CD4-positive, alpha-beta T cell treated with Interleukin-15 for 1 hour (primary cell): ENCODE measurements around the gene GNAI1.
"Not testable (repeated sequence)": the region's sequence is repeated elsewhere in the genome, so short reads cannot be mapped to it uniquely, and the experiment has no call there.

ENCODE experiments used
- DNase-seq: peaks from one replicate; pipeline ENCODE4 v3.0.0-alpha.2; 2020

Gene GNAI1

DNA sequence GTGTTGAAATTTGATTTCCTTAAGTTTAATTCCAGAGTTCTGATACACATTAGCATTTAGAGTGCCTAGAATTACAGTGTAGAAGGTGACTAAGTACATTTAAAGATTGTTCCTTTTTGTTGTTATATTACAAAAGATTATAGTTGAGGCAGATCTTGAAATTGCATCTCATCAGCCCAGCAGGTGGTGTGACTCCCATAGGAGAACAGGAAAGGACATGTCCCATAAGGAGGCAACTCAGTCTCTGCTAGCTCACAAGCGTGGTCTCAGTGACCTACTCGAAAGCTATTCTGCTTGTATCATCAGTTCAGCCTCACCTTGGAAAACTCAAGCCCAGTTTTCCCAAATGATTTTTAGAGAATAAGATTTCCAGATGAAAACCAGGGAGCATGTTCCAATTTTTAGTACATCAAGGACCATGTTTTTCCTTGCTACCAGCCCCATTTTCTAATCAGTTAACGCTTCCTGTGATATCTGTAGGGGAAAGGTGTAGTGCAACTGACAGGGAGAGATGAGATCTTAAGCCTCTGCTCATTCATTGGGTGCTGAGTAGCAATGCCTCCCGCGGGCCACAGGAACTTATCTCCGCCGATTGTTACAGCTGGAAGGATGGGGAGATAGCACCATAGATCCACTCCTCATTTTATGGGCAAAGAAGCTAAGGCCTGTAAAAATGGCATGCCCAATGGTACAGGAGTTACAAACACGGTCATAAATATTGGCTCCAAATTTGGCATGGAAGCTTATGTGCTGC, 1.1 kb upstream of the GNAI1 start:
- DNase-seq: no peak

DNA sequence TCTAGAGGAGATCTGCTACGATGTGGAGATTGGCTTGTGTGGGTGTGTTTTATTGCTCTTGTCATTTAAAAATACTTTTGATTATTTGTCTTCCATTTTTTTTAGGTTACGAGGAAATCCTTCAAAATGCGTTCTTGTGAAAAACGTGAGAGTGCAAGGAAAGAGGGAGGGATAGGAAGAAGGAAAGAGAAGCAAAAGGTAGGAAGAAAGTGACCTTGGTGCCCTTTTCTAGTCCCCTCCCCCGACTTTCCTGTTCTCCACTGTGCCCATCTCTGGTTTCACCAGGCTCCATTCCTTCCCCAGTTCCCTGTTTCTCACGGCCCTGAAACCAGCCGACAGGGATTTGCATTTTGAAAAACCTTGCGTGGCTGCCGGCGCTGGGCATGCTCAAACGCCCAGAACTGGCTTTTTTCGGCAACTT, 506 bp upstream of the GNAI1 start:
- no peak for DNase-seq

DNA sequence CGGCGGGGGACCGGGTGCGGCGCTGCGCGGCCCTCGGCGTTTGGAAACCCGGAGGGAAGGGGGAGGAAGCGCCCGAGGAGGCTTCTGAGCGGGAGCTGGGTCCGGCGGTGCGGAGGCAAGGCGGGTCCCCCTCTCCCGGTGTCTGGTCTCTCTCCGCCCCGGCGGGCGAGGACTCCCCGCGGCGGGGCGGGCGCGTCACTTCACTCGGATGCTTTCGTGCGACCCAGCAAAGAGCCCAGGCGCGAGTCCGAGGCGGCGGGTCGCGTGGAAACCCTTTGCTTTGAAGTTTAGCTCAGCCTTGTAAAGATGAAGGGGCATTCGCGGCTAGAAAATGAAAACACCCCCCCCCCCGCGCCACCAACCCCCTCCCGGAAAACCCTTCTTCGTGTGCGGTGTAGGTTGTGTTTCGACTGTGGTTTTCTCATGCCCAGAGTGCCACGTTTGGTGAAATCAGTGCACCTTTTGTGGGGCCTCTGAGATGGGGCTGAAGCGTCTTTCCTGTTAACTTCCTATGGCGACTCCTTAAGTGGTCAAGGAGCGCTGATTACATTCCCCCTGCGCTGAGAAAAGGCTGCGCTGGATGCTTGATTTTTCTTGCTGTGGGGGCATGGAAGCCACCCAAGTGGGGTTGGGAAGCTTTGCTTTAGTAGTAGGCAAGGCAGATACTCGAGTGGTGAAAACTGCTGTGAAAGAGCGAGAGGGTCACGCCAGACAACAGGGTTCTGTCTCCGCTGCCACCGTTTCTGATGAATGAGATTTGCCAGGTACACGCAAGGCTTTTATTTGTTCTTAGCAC, 876 bp downstream of the GNAI1 start:
- DNase-seq: no peak

DNA sequence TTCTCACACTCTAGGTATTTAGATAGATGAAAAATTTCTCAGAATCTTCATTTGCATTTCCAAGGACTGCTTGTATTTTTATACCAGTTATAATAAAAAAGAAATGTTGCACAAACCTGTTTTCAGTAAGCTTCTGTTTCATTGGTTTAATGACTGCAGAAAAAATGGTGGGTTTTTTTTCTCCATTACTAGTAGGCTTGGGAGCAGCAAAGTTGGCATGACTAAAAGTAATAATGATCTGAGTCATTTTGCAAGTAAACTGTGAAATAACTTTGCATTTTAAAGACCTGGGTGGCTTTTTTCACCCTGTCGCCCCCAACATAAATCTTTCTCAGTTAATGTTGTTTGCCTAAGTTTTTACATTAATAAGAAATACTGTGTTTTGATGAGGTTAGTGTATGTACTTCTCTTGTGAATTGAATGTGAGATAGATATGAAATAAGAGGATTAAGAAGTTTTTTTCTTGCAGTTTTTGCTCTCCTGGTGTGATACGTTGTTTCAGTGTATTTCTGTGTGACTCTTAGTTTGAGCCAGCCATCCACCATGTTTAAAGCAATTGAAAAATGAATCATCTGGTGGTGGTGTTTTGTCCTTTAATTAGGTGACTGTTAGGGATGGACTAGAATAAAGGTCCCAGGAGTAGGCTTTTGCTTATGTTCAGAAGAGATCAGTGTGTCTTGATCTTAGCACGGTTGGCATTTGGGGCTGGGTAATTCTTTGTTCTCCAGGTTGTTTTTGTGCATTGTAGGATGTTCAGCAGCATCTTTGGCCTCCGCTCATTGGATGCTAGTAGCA, 1.8 kb downstream of the GNAI1 start:
- no peak for DNase-seq

GRCh38 chr7:80137410-80137809, 2.8 kb downstream of the GNAI1 start:
- no peak for DNase-seq

- no peak for DNase-seq
Measured at GRCh38 chr7:80139236-80139635, 4.6 kb downstream of the GNAI1 start.

DNA sequence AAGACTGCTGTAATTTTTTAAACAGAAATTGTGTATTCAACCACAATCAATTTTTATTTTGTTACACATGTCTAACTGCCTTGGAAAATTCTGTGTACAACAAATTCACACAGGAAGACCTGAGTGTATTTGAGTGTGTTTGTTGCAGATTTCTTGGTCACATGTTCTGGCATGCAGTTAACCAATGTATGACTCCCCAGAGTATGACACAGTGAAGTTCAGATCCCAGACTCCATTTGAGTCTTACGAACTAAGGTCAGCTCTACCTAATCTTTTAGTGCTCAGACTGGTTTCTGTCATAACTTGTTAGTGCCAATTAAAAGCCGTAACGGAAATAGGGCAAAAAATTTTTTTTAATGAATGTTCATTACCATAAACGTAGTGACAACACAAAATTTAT, 5.8 kb downstream of the GNAI1 start:
- no peak for DNase-seq

- no peak for DNase-seq
Measured at GRCh38 chr7:80141376-80141775, 6.7 kb downstream of the GNAI1 start.

DNA sequence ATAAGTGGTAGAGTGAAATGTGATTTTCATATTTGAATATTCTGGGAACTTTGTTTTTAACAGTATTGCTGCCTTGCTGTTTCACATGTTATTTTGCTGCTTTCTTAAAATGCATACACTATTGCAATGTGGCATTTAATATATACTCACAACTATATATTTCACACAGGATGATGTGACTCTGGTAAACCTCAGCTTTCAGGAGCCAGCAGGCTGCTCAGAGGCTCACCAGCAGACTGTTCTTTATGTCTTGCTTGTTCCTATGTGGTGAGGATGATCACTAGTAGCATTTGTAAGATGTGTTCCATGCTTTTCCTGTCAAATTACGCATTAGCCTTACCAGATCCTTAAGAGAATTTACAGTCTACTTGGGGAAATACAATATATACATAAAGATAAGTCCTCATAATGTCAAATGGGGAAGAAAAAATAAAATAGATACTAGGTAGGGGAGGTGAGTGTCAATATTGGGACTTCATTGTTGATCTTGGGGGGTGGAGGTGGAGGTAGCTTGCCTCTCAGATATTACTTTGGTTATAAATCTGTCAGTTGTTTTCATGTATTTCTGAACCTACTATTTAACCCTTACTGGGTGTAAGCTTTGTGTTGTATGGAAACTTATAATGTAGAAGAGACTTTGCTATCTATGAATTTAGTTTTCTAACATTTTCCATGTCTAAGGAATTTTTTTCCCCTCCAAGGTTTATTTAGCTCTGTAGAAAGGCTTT, 8.4 kb downstream of the GNAI1 start:
- no peak for DNase-seq

DNA sequence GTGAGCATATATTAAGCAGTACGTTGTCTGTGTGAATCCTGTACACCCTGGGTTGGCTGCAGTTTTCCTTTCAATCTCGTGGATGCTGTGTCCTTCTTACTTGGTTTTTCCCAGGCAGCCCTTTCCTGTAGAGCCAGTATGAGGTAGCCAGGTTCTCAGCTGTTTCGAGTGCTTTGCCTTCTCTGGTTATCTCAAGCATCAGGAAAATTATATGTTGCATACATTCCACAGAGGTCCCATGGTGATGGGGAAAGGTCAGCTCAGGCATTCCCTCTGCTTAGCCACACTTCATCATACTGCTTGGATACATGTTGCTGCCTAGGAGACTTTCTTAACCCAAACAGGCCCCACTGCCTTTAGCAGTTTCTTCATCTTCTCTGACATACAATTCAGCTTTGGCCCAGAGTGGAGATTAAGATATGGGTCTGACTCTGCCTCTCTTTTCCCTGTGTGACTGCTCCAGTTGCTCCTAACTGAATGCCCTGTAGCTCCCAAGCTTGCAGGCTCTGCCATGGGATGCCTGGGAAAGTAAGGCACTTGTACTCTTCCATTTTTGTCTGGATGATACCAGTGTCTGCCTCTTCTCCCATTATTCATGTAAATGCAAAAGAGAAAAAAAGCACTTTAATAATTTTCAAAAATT, 11.3 kb downstream of the GNAI1 start:
- no peak for DNase-seq

- no peak for DNase-seq
Measured at GRCh38 chr7:80146545-80147182, 12.0 kb downstream of the GNAI1 start.

DNA sequence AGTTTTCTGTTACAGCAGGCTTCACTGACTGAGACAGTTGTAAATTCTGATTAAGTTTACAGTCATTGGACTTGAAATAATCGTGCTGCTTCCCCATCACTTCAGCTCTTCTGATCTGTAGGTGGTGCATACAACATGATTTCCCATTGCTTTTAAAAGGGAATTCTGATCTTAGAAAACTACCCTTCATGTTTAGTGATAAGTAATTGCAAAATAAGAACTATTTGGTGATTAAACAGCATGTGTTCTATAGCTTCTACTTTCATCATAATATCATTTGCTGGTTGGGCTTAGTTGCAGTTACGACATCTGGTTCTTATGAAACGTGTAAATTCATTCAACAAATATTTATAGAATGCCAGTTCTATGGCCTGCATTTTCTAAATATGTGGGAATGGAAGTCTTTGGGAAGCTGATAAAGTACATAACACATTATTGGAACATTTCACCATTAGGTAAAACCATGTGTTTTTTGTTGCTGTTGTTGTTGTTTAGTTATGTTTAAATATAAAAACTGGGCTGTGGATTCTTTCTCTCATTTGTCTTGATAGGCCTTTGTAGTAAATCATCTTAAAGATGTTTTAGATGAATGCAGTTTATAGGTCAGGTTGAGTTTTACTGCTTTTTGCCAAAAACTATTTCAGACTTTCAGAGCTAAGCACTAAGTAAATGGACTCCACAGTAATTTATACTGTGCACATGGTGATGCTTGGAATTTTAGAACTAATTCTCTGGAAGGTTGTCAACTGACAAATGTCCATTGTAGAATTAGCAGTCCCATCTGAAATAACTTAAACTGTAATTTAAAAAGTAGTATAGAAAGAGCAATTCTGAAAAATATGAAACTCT, 13.1 kb downstream of the GNAI1 start:
- DNase-seq: no peak

DNA sequence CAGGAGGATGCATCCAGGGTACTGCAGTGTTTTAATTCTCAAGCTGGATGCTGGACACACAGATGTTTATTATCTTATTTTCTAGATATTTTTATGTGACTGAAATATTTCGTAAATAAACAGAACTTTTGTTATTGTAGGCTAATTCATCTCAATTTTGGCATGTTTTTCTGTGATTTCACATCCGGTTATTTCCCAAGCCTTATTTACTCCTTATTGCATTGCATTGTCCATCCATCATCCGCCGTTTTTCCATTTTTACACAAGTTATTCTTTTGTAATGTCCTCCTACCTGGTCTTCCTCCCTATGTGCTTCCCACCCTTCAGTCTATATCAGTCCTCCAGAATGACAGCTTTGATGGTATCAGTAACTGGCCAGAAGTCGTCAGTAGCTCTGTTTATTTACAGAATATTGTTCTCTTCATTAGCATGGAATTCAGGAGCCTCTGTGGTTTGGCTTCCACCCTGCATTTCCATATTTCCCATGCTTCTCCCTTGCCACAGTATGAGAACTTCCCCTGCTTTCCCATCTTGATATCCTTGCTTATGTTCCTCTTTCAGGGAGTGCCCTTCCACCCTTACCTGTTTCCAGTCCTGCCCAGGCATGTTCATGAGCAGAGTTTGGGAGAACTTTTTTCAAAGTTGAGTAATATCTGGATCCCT, 16.1 kb downstream of the GNAI1 start:
- no peak for DNase-seq

GRCh38 chr7:80151274-80151665, 16.6 kb downstream of the GNAI1 start:
- DNase-seq: no peak

DNA sequence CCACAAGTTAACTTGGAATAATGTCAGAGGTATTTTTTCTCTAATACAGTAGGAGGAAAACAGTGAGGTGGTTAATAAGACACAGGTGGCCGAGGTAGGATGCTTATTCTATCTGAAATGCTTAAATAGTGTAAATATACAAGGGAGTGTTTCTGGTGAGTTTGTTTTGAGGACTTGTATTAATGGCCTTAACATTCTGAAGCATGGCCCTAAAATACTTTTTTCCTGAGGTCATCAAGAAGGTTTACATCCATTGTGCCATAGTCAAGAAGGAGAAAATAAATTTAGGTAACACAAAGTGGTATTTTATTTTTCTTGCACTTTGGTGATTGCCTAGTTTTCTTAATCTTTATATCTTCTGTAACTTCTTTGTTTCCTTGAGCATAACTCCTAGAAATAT, 18.8 kb downstream of the GNAI1 start:
- DNase-seq: no peak

GRCh38 chr7:80154656-80155333, 20.2 kb downstream of the GNAI1 start:
- no peak for DNase-seq

DNA sequence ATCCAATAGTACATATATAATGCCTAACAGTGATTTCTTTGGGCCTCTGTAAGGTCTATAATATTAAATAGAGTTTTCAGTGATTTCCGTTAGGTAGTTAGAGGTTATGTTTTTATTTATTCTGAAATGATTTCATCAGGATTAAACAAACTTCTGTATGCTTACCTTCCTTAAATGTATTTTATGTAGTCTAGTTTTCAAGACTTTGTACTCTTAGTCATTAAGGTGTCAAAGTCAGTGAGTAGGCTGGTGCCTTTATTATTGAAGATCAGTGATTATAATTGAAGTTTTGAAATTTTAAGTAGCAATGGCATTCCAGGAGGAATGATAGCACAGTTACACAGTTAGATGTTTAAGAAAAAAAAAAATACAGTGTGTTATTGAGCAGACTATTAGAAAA, 20.7 kb downstream of the GNAI1 start:
- no peak for DNase-seq

DNA sequence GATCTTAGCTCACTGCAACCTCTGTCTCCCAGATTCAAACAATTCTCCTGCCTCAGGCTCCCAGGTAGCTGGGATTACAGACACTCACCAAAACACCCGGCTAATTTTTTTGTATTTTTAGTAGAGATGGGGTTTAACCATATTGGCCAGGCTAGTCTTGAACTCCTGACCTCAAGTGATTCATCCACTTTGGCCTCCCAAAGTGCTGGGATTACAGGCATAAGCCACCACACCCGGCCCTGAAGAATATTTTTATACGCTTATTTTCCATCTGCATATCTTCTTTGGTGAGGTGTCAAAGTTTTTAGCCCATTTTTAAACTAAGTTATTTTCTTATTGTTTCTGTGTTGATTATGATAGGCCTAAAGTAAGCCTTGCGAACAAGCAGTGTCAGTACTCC, 23.1 kb downstream of the GNAI1 start:
- not testable (repeated sequence) for DNase-seq

DNA sequence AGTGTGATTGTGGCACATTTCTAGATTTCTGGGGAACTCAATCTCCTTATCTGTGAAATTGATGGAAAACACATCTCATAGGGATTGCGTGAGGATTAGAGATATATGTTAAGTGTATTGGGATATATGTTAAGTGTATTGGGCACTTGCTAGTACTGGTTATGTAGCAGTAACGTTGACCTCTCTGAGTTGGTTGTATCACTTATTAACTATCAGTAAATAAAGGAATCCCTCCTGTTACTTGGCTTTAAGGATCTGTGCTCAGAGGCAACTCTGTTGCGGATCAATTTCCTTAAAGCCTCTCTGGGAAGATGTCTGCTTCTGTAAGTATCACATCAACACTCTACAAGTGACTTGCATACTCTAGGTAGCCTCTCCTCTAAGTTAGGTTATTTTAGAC, 25.2 kb downstream of the GNAI1 start:
- DNase-seq: no peak

GRCh38 chr7:80161466-80161865, 26.8 kb downstream of the GNAI1 start:
- no peak for DNase-seq
